Panc1 (cell line): Measurements from ENCODE around the gene ROPN1L. TPM values are rescaled to one million over a fixed set of nuclear protein-coding genes. Genes with fewer than 3 reads are reported as not detected.

Experiments used
- ATAC-seq: fragments of 200-7000 bp; cut with Tn5 transposase; 2 replicates; pipeline ENCODE4 v1.9.1; 2020; ENCODE audit warnings: mild to moderate bottlenecking, moderate library complexity
- BruUV-seq: library from RNA; stranded (reverse); fragments of 400-500 nt; replicated peaks from 2 replicates; lab custom pipeline; 2021; lab: Mats Ljungman, UMichigan
- CTCF ChIA-PET: fragments of 300-600 bp; sonication (Branson Sonifier 250); formaldehyde crosslinking; loops from one replicate; lab custom pipeline; 2022; ENCODE audit warnings: antibody characterized with exemption; lab: Charles Lee
- POLR2A ChIA-PET: fragments of 300-600 bp; sonication (Branson Sonifier 250); formaldehyde crosslinking; loops from one replicate; lab custom pipeline; 2022; ENCODE audit warnings: antibody characterized with exemption; lab: Charles Lee
- DNase-seq: peaks from one replicate; pipeline ENCODE4 v3.0.0-alpha.2; 2010; ENCODE audit warnings: low read depth, low spot score
- H3K27ac ChIP-seq: 2 replicates; pipeline ENCODE4 v1.5.1; 2011; ENCODE audit warnings: mild to moderate bottlenecking, low read length, inconsistent platforms
- H3K27me3 ChIP-seq: fragments of 200-500 bp; sonication (Bioruptor generic); 2 replicates; pipeline ENCODE4 v1.6.0; 2014; ENCODE audit warnings: low read length, inconsistent platforms; ENCODE audit not compliant: control insufficient read depth, insufficient read depth
- H3K36me3 ChIP-seq: fragments of 200-500 bp; sonication (Bioruptor generic); 2 replicates; pipeline ENCODE4 v1.5.1; 2014; ENCODE audit warnings: inconsistent platforms, mild to moderate bottlenecking, low read length, moderate library complexity; ENCODE audit not compliant: control insufficient read depth, insufficient read depth
- H3K4me1 ChIP-seq: 2 replicates; pipeline ENCODE4 v1.5.1; 2011; ENCODE audit warnings: inconsistent platforms, mild to moderate bottlenecking, low read length, moderate library complexity; ENCODE audit not compliant: control insufficient read depth, insufficient read depth
- H3K4me3 ChIP-seq, 2 experiments: 2 replicates each; pipeline ENCODE4 v1.5.1; 2011 to 2012; ENCODE audit warnings: low read depth in 2 of 2, low read length in 2 of 2, mild to moderate bottlenecking in 2 of 2, inconsistent platforms in 1 of 2, moderate library complexity in 1 of 2
- H3K9me3 ChIP-seq: fragments of 200-500 bp; sonication (Bioruptor generic); 2 replicates; pipeline ENCODE4 v1.5.1; 2014; ENCODE audit warnings: low read depth, mild to moderate bottlenecking, inconsistent platforms, low read length, moderate library complexity; ENCODE audit not compliant: control insufficient read depth, insufficient read depth
- POLR2AphosphoS5 ChIP-seq: IDR thresholded peaks from 2 replicates; pipeline ENCODE4 v1.6.1; 2012; ENCODE audit warnings: mild to moderate bottlenecking, low read depth, low read length, moderate library complexity
- SIN3A ChIP-seq: IDR thresholded peaks from 2 replicates; pipeline ENCODE4 v1.6.1; 2012; ENCODE audit warnings: low read depth, mild to moderate bottlenecking, low read length, moderate library complexity, borderline replicate concordance; ENCODE audit not compliant: insufficient read depth
- TCF7L2 ChIP-seq: IDR thresholded peaks from 2 replicates; pipeline ENCODE4 v1.6.1; 2011; ENCODE audit warnings: mild to moderate bottlenecking, low read depth, low read length, inconsistent platforms
- in situ Hi-C: cut with HindIII; loops from 2 replicates; pipeline ENCODE4 v1.10.0; 2016; ENCODE audit warnings: low sequenced_read_pairs, low pct_unique_long_range_greater_than_20kb
- intact Hi-C: fragments of 100-400 bp; cut with micrococcal nuclease; formaldehyde crosslinking; loops from one replicate; pipeline ENCODE4 v1.10.0; 2022; ENCODE audit not compliant: unreplicated experiment
- total RNA-seq: library from RNA; stranded (reverse); gene quantifications from one replicate; pipeline ENCODE4 v1.2.1, GENCODE V29; 2021; ENCODE audit not compliant: unreplicated experiment
- TF ChIP-seq, protein P1 (sequence below), 2 experiments: IDR thresholded peaks; 2 replicates each; pipeline ENCODE4 v1.6.1; 2011 to 2012; ENCODE audit warnings: low read depth in 2 of 2, control low read depth in 1 of 2, low read length in 1 of 2, mild to moderate bottlenecking in 1 of 2, moderate library complexity in 1 of 2; ENCODE audit not compliant: insufficient read depth in 1 of 2
- TF ChIP-seq, protein P2 (sequence below): fragments of 450-650 bp; IDR thresholded peaks from 2 replicates; pipeline ENCODE4 v1.5.1; 2017; ENCODE audit warnings: mild to moderate bottlenecking

Gene ROPN1L
- total RNA-seq, 1 experiment from 2014 or later = 3.0 TPM

DNA sequence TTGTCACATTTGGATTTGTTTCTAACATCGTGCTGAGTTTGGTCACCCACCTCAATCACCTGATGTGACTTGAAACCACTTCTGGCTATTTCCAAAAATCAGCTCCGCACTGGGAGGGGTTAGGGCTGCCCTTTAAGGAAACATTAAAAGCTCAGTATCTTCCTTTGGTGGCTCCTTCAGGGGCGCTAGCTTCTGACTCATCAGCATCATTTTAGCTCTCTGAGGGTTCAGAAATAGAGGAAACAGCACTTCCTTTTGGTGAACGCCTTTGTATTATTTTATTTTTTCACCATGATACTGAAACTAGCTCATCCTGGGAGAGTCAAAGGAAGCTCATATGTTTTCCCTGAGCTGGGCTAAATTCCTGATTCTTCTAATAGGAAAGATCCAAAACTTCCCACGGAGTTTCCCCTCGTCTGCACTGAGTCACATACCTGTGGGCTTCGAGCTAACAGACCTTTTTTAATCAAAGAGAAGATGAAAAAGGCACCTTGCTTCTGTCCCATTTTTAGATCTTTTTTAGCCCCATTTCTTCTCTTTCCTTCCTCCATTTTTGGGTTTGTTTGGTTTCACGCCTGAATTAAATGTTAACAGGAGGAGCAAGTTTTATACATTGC is 48.2 kb downstream of the ROPN1L start:
- in situ Hi-C loops = no loop called here

DNA sequence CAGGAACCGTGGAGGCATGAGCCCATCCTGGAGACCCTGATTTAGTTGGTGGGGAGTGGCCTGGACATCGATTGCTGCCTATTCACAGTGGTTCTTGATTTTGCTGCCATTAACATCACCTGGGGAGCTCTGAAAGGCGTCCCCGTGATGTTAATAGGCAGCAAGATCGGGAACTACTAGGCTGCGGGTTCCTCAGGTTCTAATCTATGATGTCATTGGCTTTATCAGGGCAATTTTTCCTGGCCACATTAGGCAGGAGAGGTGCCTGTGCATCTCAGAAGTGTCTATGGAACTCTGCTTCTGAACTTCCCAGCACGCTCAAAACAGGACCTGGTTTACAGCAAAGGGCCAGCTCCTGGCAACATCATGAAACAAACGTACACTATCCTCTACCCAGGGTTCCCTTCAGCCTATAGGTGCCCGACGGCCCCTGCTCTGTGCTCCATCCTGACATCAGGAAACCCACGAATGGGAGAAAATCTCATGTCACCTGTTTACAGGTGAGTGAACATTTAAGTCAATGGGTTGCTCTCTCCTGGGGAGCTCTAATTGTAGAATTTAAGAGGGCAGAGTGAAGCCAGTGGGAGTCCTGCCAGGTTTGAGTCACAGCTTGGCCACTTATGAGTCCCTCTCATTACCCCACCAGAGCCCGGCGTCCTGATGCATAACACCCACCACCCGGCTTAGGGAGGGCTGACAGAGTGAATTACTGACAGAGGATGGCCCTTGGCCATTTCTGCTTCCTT is 49.4 kb downstream of the ROPN1L start:
- no peak overlapping the region for H3K27ac ChIP-seq
- BruUV-seq = no TSS peak
- H3K9me3 ChIP-seq = no peaks in the 10 kb centered on the region
- in situ Hi-C loops = no loop called here
- DNase-seq (no peak), ATAC-seq (no peak)
- peaks cover 3% of the 10 kb centered on the region; the same call in 1 of the 2 replicates for H3K27me3 ChIP-seq
- CTCF ChIA-PET = no interaction called here
- H3K4me1 ChIP-seq = no peaks in the 10 kb centered on the region
- no peaks in the 10 kb centered on the region for H3K36me3 ChIP-seq
- TF ChIP-seq TCF7L2 (no peak), POLR2AphosphoS5 (no peak), SIN3A (no peak)
- TF ChIP-seq, protein P1, sequence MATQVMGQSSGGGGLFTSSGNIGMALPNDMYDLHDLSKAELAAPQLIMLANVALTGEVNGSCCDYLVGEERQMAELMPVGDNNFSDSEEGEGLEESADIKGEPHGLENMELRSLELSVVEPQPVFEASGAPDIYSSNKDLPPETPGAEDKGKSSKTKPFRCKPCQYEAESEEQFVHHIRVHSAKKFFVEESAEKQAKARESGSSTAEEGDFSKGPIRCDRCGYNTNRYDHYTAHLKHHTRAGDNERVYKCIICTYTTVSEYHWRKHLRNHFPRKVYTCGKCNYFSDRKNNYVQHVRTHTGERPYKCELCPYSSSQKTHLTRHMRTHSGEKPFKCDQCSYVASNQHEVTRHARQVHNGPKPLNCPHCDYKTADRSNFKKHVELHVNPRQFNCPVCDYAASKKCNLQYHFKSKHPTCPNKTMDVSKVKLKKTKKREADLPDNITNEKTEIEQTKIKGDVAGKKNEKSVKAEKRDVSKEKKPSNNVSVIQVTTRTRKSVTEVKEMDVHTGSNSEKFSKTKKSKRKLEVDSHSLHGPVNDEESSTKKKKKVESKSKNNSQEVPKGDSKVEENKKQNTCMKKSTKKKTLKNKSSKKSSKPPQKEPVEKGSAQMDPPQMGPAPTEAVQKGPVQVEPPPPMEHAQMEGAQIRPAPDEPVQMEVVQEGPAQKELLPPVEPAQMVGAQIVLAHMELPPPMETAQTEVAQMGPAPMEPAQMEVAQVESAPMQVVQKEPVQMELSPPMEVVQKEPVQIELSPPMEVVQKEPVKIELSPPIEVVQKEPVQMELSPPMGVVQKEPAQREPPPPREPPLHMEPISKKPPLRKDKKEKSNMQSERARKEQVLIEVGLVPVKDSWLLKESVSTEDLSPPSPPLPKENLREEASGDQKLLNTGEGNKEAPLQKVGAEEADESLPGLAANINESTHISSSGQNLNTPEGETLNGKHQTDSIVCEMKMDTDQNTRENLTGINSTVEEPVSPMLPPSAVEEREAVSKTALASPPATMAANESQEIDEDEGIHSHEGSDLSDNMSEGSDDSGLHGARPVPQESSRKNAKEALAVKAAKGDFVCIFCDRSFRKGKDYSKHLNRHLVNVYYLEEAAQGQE (IDR thresholded peaks at IDR 0.05; ENCODE audit: insufficient read depth in 1 of 2, low read depth in 2 of 2, low read length in 1 of 2) = no peak
- TF ChIP-seq, protein P2, sequence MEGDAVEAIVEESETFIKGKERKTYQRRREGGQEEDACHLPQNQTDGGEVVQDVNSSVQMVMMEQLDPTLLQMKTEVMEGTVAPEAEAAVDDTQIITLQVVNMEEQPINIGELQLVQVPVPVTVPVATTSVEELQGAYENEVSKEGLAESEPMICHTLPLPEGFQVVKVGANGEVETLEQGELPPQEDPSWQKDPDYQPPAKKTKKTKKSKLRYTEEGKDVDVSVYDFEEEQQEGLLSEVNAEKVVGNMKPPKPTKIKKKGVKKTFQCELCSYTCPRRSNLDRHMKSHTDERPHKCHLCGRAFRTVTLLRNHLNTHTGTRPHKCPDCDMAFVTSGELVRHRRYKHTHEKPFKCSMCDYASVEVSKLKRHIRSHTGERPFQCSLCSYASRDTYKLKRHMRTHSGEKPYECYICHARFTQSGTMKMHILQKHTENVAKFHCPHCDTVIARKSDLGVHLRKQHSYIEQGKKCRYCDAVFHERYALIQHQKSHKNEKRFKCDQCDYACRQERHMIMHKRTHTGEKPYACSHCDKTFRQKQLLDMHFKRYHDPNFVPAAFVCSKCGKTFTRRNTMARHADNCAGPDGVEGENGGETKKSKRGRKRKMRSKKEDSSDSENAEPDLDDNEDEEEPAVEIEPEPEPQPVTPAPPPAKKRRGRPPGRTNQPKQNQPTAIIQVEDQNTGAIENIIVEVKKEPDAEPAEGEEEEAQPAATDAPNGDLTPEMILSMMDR = no peak
- H3K4me3 ChIP-seq = no peak overlapping the region
- intact Hi-C loops = no loop called here
- POLR2A ChIA-PET = no interaction called here

More for the DNA sequence above, 48.2 kb downstream of the ROPN1L start:
- intact Hi-C loops = no loop called here
- no peaks in the 10 kb centered on the region for H3K4me1 ChIP-seq
- no peak overlapping the region for H3K27ac ChIP-seq
- TF ChIP-seq POLR2AphosphoS5 (no peak), SIN3A (no peak), TCF7L2 (no peak)
- TF ChIP-seq, protein P1 (IDR thresholded peaks at IDR 0.05; ENCODE audit: insufficient read depth in 1 of 2, low read depth in 2 of 2, low read length in 1 of 2) = no peak
- TF ChIP-seq, protein P2 = no peak
- POLR2A ChIA-PET = no interaction called here
- ATAC-seq (0 out of 2 replicates have a peak, but pooled peaks have one; percentile 22), DNase-seq (no peak)
- no peaks in the 10 kb centered on the region for H3K36me3 ChIP-seq
- H3K27me3 ChIP-seq = peaks cover 3% of the 10 kb centered on the region; the same call in 1 of the 2 replicates
- no TSS peak for BruUV-seq
- CTCF ChIA-PET = no interaction called here
- H3K9me3 ChIP-seq = no peaks in the 10 kb centered on the region
- no peak overlapping the region for H3K4me3 ChIP-seq
